HG03565 (cell line): Measurements from ENCODE around the gene SDK2.

Experiments used
- ATAC-seq: cut with Tn5 transposase; IDR thresholded peaks from one replicate; pipeline ENCODE4 v1.9.1; 2021; ENCODE audit warnings: mild to moderate bottlenecking, moderate library complexity; ENCODE audit not compliant: unreplicated experiment

The SDK2 gene

GRCh38 chr17:73401911-73402310 lies 242.3 kb downstream of the SDK2 start:
- ATAC-seq, result no peak

GRCh38 chr17:73400915-73401545 lies 243.2 kb downstream of the SDK2 start:
- no peak for ATAC-seq

DNA sequence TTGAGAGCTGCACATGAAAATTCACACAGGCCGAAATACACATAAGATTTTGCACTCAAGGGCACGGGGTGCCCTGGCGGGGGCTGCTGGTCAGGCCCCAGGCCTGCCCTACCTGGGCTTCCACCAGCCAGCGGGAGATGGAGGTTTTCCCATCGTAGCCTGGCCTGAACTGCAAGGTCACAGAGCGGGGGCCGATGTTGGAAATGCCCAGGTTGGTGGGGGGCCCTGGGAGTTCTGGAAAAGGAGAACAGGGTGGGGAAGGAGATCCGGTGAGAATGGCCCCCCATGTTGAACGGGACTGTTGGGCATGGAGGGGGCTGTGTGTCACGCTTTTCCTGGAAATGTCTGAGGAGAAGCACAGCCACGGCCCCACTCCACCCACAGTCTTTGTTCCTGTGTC lies 245.2 kb downstream of the SDK2 start:
- ATAC-seq, result no peak

DNA sequence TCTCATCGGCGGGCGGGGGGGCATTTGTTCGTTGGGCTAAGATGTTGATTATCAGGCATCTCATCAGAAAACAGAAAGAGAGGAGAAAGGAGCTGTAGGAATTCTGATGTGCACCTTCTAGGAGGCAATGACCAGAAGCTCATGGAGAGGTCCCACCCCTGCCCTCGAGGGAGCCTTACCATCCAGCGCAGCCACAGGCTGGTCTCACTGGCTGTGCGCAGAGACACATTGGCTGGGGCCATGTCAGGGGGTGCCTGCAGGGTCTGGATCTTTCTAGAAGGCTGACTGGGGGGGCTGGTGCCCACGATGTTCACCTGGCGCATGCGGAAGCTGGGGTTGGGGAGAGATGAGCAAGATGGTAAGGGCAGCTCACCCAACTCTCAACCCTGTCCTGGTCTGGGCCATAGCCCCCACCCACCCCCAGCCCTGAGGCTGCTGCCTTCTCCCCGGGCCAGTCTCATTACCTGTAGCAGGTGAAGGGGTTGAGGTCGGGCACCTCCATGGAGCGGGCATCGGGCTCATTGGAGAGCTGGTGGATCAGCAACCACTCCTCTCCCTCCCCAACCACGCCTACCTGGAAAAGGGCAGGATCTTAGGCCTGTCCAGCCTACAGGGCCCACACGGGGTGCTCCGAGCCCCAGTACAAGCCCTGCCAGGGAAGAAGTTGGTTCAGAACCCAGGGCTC lies 246.2 kb downstream of the SDK2 start:
- no peak for ATAC-seq

DNA sequence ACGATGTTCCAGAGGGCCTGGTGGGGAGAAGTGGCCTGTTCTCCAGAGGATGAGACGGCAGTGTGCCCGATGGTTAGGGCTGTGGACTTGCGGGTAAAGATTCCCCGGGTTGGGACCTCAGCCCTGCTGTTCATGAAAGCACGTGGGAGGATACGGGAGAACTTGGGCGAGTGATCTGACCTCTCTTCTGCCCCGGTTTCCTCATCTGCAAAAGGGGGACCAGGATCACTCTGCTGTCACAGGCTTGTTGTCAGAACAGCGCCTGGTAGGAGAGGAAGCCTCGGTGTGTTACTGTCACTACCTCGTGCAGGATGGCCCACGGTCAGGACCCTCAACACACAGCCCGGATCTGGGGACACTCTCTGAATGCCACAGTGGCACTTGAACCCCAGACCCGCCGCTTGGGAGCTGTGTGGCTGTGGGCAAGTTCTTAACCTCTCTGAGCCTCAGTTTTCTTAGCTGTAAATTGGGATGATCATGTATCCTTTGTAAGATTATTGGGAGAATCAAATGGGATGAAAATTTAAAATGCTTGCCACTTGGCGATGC lies 246.9 kb downstream of the SDK2 start:
- no peak for ATAC-seq

- no peak for ATAC-seq
These were observed 247.6 kb downstream of the SDK2 start for GRCh38 chr17:73396431-73397277.

DNA sequence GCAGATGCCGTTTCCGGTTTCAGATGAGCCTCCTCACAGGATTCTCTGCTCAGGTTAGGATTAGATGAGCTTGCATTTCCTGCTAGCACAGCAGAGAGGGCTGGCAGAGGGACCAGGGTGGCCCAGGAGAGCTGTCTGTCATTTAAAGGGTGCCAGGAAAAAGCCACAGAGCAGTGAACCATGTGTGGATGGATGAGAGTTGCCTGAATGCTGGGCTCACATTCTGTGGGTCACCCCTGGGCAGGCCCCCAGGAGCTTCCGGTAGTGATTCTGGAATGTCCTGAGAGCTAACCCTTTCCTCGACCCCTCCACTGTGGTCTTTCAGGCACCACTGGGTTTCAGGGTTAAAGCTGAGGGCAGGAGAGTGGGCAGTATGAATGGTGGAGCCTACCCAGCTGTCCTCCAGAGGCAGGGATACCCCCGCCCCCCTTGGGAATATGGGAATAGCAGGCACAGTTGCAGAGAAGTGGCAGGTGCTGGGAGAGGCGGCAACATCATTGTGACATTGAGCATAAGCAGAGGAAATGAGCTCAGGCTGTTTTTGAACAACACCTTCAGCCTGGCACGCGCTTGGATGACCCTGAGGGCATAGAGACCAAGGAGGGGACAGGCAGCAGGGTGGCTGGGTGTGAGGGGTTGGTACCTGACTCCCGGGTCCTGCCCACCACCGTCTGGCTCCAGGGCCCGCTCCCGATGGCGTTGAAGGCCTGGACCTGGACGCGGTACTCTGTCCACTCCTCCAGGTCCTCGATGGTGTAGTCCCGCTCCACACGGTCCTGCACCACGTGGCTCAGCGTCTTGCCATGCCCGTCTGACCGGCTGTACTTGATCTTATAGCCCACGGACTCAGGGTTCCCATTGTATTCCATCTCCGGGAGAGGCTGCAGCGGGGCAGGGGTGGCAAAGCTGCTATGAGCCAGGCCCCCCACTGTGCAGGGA lies 249.5 kb downstream of the SDK2 start:
- no peak for ATAC-seq

DNA sequence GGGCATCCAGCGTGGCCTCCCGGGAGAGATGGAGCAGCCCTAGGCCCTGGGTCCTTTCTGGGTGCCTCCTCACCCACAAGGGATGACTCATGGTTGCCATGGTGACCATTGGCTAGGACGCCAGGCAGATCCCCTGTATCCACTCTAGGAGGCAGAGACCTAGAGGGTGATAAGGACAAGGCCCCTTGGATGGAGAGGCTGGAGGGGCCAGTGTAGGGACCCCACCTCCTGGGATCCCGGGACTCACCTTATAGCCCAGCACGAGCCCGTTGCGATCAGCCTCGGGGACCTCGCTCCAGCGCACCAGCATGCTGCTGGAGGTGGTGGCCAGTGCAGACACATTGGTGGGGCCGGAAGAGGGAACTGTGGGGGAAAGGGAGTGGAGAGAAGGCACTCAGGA lies 250.3 kb downstream of the SDK2 start:
- ATAC-seq, result no peak

GRCh38 chr17:73393381-73393780 lies 250.9 kb downstream of the SDK2 start:
- ATAC-seq, result no peak

DNA sequence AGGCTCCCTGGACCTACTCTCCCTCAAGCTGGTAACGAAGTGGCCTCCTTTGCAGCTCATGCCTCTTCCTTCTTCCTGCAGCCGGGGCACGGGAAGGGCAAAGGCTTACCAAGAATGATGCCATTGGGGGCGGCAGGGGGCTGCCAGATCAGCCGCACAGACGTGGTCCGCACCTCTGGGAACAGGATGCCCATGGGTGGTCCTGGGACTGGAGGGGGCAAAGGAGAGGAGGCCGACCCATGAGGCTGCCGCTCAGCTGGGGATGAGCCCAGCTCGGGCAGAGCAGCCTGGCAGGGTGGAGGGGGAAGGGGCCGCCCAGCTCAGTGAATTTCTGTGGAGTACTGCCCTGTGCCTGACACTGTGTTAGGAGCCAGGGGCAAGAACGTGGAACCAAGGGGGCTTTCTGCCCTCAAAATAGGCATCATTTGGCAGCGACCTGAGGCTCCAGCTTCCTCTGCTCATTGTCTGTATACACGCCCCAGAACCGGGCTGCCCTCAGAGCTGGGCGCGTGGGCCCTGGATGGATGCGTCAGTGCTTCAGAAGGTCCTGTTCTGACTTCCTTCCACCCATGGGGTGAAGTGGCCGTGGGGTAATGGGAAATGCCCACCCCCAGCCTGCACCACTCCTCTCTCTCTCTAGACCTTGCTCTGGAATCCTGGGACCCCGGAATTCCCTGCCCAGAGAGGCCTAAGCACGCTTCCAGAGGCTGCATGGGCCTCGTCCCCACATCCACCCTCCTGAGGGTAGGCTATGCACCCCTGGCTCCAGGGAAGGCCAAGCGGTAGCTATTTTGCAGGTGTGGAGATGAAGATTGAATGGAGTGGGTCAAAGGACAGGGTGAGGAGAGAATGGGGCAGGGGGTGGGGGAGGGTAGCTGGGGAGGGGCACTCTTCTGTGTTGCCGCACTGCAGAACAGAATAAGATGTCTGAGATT lies 252.6 kb downstream of the SDK2 start:
- ATAC-seq, result no peak

DNA sequence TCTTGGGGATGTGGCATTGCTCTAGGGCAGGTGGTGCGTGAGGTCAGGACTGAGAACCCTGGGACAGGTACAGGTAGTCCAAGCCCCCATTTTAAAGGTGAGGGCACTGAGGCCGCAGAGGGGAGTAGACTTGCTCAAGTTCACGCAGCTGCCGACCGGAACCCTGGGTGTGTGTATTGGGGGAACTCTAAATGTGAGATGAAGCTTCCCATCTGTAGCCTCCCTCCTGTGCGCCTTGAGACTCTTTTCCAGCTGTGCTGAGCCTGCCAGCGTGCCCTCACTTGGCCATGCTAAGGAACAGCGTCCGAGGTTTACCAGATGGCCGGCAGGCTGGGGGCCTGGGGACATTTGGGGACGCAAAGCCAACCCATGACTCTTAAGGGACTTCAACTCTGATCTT lies 253.4 kb downstream of the SDK2 start:
- ATAC-seq, result no peak

DNA sequence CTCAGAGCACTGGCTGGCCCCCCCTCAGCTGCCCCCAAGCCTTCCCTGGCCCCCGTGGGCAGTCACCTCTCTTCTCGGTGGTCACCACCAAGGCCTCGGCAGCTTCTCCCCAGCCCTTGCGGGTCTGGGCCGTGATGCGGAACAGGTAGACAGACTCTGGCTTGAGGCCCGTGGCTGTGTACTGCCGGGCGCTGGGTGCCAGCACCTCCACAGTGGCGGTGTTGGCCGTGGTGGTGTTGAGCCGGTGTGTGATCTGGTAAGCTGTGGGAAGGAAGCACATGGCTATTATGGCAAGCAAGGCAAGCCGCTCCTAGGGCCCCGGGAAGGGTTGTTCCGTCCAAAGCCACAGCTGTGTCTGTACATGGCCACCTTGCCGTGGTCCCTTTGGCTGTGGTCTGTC lies 254.0 kb downstream of the SDK2 start:
- no peak for ATAC-seq

- ATAC-seq, result no peak
These were observed 254.8 kb downstream of the SDK2 start for GRCh38 chr17:73389411-73389810.

- ATAC-seq, result no peak
These were observed 255.7 kb downstream of the SDK2 start for GRCh38 chr17:73388578-73388905.

- no peak for ATAC-seq
These were observed 256.3 kb downstream of the SDK2 start for GRCh38 chr17:73387746-73388577.

DNA sequence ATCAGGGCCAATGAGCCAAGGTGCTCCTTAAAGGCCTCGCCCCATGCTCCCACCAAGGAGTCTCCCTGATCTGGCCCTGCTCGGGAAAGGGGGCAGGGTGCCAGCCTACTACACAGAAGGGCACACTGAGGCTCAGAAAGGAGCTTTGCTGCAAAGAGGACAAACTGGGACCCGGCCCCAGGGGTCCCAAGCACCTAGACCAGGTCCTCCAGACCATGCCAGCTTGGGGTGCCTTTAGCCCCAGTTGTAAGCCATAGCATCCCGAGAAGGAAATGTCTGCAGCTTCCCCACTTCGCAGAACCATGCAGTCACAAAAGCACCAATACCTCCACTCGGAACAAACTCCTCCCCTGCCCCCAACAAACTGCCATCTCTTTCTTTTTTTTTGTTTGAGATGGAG lies 257.7 kb downstream of the SDK2 start:
- ATAC-seq, result no peak

GRCh38 chr17:73384926-73385325 lies 259.3 kb downstream of the SDK2 start:
- no peak for ATAC-seq

DNA sequence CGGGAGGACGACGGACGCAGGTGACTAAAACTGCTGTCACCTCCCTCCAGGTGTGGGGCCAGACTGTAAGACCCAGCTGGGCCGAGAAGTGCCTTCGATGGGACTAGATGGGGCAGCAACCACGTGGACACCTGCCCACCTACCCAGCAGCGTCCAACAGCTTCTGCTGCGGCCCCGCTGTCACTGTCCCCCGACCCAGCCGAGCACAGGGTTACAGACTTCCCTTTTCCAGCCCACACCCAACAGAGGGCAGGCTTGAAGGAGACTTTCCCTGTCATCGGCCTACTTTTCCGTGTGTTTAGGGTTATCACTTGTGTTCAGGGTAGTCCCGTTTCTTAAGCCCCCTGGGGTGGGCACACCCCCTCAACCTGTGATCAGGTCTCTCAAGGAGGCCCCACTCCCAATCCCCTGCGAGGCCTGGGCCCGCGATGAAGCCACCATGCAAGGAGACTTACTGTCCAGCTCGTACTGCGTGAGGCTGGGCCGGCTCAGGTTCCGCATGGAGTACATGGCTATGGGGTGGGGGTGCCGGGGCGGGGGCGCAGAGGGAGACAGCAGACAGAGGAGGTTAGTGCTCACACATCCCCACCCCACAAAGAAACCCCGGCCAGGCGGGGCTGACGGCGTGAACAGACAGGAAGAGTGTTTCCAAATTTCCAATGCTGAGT lies 263.7 kb downstream of the SDK2 start:
- no peak for ATAC-seq
